Measurements from ENCODE around the gene CYB561D2.

DNA sequence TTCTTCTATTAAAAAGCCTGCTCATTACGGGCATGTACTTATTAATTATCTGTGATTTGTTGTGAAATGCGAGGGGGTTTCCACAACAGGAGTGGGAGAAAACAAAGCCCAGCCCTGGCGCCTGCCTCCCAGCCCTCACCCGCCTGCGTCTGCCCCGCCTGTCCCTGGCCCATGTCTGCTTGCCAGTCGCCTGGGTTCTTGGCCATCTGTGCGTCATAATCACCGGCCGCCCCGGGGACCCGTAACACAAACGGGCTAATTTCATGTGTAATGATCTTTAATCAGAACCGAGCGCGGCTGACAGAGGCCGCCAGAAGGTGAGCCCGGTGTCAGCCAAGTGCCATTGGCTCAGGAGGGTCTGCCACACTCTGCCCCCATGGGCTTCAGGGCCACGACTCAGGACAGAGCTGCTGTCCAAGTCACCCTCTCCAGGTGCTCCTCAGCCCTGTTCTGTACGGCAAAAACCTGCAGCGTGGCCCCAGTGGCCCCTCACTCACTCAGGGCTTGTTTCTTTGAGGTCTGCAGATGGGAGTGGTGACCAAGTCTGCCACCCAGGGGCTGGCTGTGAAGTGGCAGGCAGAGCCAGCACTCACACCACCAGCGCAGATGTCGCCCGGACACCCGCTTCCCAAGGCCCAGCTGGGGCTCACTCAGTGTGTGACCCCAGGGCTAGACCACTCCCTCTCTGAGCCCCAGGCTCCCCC is 37.5 kb downstream of the CYB561D2 start:
- no peak for TF ChIP-seq BHLHE40 (IDR thresholded peaks at IDR 0.05; ENCODE audit: borderline replicate concordance)
- no peak for TF ChIP-seq FOXA1 (IDR thresholded peaks at IDR 0.05)
- no peak for TF ChIP-seq FOXM1 (IDR thresholded peaks at IDR 0.05; ENCODE audit: borderline replicate concordance)
- TF ChIP-seq SP1 (IDR thresholded peaks at IDR 0.05), result no peak
- no peak for TF ChIP-seq LEF1 (IDR thresholded peaks at IDR 0.05; ENCODE audit: borderline replicate concordance)
- no peak for TF ChIP-seq NFRKB (IDR thresholded peaks at IDR 0.05)
- TF ChIP-seq ARNT (IDR thresholded peaks at IDR 0.05), result no peak
- no peak for TF ChIP-seq ELF4 (IDR thresholded peaks at IDR 0.05)
- no peak for TF ChIP-seq TARDBP (IDR thresholded peaks at IDR 0.05)

Measured in HEK293T (cell line).